ENCODE measurements around the gene ZMYND11.

The ZMYND11 gene

GRCh38 chr10:279655-280054 lies 144.4 kb downstream of the ZMYND11 start:
- no peak for DNase-seq

GRCh38 chr10:282294-283139 lies 147.3 kb downstream of the ZMYND11 start:
- Mint-ChIP-seq H3K27me3 (no peaks in the 10 kb centered on the region), H3K36me3 (peaks cover 14 to 20% of the 10 kb centered on the region in 2 donors), H3K4me3 (no peak overlapping the region), H3K27ac (no peak overlapping the region), H3K9me3 (peaks cover 0 to 2% of the 10 kb centered on the region in 2 donors), H3K4me1 (peaks cover 5 to 13% of the 10 kb centered on the region in 2 donors)
- DNase-seq: no peak
- ATAC-seq (replicated peaks): no peak

More at GRCh38 chr10:279655-280054, 144.4 kb downstream of the ZMYND11 start:
- Mint-ChIP-seq H3K27me3 (no peaks in the 10 kb centered on the region), H3K36me3 (peaks cover 12 to 20% of the 10 kb centered on the region in 2 donors), H3K27ac (no peak overlapping the region), H3K9me3 (peaks cover 0 to 2% of the 10 kb centered on the region in 2 donors), H3K4me3 (no peak overlapping the region), H3K4me1 (peaks cover 5 to 15% of the 10 kb centered on the region in 2 donors)
- ATAC-seq (replicated peaks): no peak

- Mint-ChIP-seq H3K4me3 (no peak overlapping the region), H3K27me3 (no peaks in the 10 kb centered on the region), H3K27ac (no peak overlapping the region), H3K9me3 (peaks cover 0 to 2% of the 10 kb centered on the region in 2 donors), H3K36me3 (peaks cover 11 to 16% of the 10 kb centered on the region in 2 donors), H3K4me1 (peaks cover 5 to 11% of the 10 kb centered on the region in 2 donors)
- ATAC-seq (replicated peaks): no peak
- no peak for DNase-seq
Measured at GRCh38 chr10:283140-283479, 147.9 kb downstream of the ZMYND11 start.

- peak; percentile 87 to 97 for ATAC-seq (replicated peaks)
- Mint-ChIP-seq H3K27ac (peak overlapping the region; percentile 70), H3K27me3 (no peaks in the 10 kb centered on the region), H3K36me3 (peaks cover 11 to 16% of the 10 kb centered on the region in 2 donors), H3K4me1 (peaks cover 5 to 11% of the 10 kb centered on the region in 2 donors), H3K4me3 (peak overlapping the region in 1 of 2 donors; percentile 21), H3K9me3 (peaks cover 0 to 2% of the 10 kb centered on the region in 2 donors)
- peak; percentile 53 for DNase-seq
Measured at GRCh38 chr10:283916-284356, 148.7 kb downstream of the ZMYND11 start.

GRCh38 chr10:285216-285615 lies 150.0 kb downstream of the ZMYND11 start:
- H3K27me3 Mint-ChIP-seq: peaks cover 0 to 1% of the 10 kb centered on the region in 2 donors
- no peak overlapping the region for H3K27ac Mint-ChIP-seq
- peaks cover 5 to 11% of the 10 kb centered on the region in 2 donors for H3K4me1 Mint-ChIP-seq
- no peak for DNase-seq
- peaks cover 11 to 13% of the 10 kb centered on the region in 2 donors for H3K36me3 Mint-ChIP-seq
- H3K9me3 Mint-ChIP-seq: peaks cover 0 to 2% of the 10 kb centered on the region in 2 donors
- no peak overlapping the region for H3K4me3 Mint-ChIP-seq
- no peak for ATAC-seq (replicated peaks)

GRCh38 chr10:287026-287709 lies 151.9 kb downstream of the ZMYND11 start:
- DNase-seq (no peak), ATAC-seq (replicated peaks) (no peak)
- H3K36me3 Mint-ChIP-seq: peaks cover 7 to 11% of the 10 kb centered on the region in 2 donors
- peaks cover 0 to 5% of the 10 kb centered on the region in 2 donors for H3K27me3 Mint-ChIP-seq
- peaks cover 5 to 13% of the 10 kb centered on the region in 2 donors for H3K4me1 Mint-ChIP-seq
- H3K27ac Mint-ChIP-seq: no peak overlapping the region
- no peak overlapping the region for H3K4me3 Mint-ChIP-seq
- peaks cover 0 to 2% of the 10 kb centered on the region in 2 donors for H3K9me3 Mint-ChIP-seq

- Mint-ChIP-seq H3K27ac (no peak overlapping the region), H3K36me3 (peaks cover 7 to 11% of the 10 kb centered on the region in 2 donors), H3K4me3 (no peak overlapping the region), H3K4me1 (peaks cover 5 to 16% of the 10 kb centered on the region in 2 donors), H3K27me3 (peaks cover 0 to 5% of the 10 kb centered on the region in 2 donors), H3K9me3 (peaks cover 0 to 2% of the 10 kb centered on the region in 2 donors)
- no peak for ATAC-seq (replicated peaks)
- no peak for DNase-seq
Measured at GRCh38 chr10:287814-288213, 152.6 kb downstream of the ZMYND11 start.

GRCh38 chr10:288316-289200 lies 153.3 kb downstream of the ZMYND11 start:
- H3K27ac Mint-ChIP-seq: no peak overlapping the region
- peaks cover 7 to 11% of the 10 kb centered on the region in 2 donors for H3K36me3 Mint-ChIP-seq
- peaks cover 0 to 5% of the 10 kb centered on the region in 2 donors for H3K27me3 Mint-ChIP-seq
- ATAC-seq (replicated peaks): no peak
- H3K4me3 Mint-ChIP-seq: no peak overlapping the region
- H3K4me1 Mint-ChIP-seq: peaks cover 8 to 14% of the 10 kb centered on the region in 2 donors
- peaks cover 0 to 2% of the 10 kb centered on the region in 2 donors for H3K9me3 Mint-ChIP-seq
- DNase-seq: no peak

- Mint-ChIP-seq H3K27me3 (peaks cover 0 to 5% of the 10 kb centered on the region in 2 donors), H3K9me3 (no peaks in the 10 kb centered on the region), H3K36me3 (peaks cover 2 to 7% of the 10 kb centered on the region in 2 donors), H3K27ac (no peak overlapping the region), H3K4me3 (no peak overlapping the region), H3K4me1 (peaks cover 10 to 12% of the 10 kb centered on the region in 2 donors)
- ATAC-seq (replicated peaks): no peak
- no peak for DNase-seq
Measured at GRCh38 chr10:289581-289980, 154.3 kb downstream of the ZMYND11 start.

GRCh38 chr10:290026-290725 lies 154.9 kb downstream of the ZMYND11 start:
- H3K4me1 Mint-ChIP-seq: peaks cover 10 to 12% of the 10 kb centered on the region in 2 donors
- no peak for ATAC-seq (replicated peaks)

GRCh38 chr10:293636-294035 lies 158.4 kb downstream of the ZMYND11 start:
- H3K4me3 Mint-ChIP-seq: no peak overlapping the region
- no peak for ATAC-seq (replicated peaks)
- no peak overlapping the region for H3K27ac Mint-ChIP-seq
- peaks cover 0 to 5% of the 10 kb centered on the region in 2 donors for H3K27me3 Mint-ChIP-seq
- H3K4me1 Mint-ChIP-seq: peaks cover 10 to 14% of the 10 kb centered on the region in 2 donors
- no peak for DNase-seq
- H3K36me3 Mint-ChIP-seq: peaks cover 0 to 6% of the 10 kb centered on the region in 2 donors
- H3K9me3 Mint-ChIP-seq: no peaks in the 10 kb centered on the region

More at GRCh38 chr10:290026-290725, 154.9 kb downstream of the ZMYND11 start:
- no peaks in the 10 kb centered on the region for H3K9me3 Mint-ChIP-seq
- H3K4me3 Mint-ChIP-seq: no peak overlapping the region
- no peak overlapping the region for H3K27ac Mint-ChIP-seq
- no peak for DNase-seq
- H3K27me3 Mint-ChIP-seq: peaks cover 0 to 5% of the 10 kb centered on the region in 2 donors
- peaks cover 0 to 3% of the 10 kb centered on the region in 2 donors for H3K36me3 Mint-ChIP-seq

- ATAC-seq (replicated peaks) (no peak), DNase-seq (no peak)
- no peak overlapping the region for H3K27ac Mint-ChIP-seq
- peaks cover 0 to 9% of the 10 kb centered on the region in 2 donors for H3K36me3 Mint-ChIP-seq
- H3K4me1 Mint-ChIP-seq: peaks cover 27 to 32% of the 10 kb centered on the region in 2 donors
- H3K9me3 Mint-ChIP-seq: peaks cover 0 to 3% of the 10 kb centered on the region in 2 donors
- no peak overlapping the region for H3K4me3 Mint-ChIP-seq
- no peaks in the 10 kb centered on the region for H3K27me3 Mint-ChIP-seq
Measured at GRCh38 chr10:297567-297966, 162.3 kb downstream of the ZMYND11 start.

GRCh38 chr10:298033-298432 lies 162.8 kb downstream of the ZMYND11 start:
- DNase-seq (no peak), ATAC-seq (replicated peaks) (no peak)
- Mint-ChIP-seq H3K4me1 (peaks cover 24 to 32% of the 10 kb centered on the region in 2 donors), H3K4me3 (no peak overlapping the region), H3K36me3 (peaks cover 0 to 9% of the 10 kb centered on the region in 2 donors), H3K9me3 (peaks cover 0 to 3% of the 10 kb centered on the region in 2 donors), H3K27ac (no peak overlapping the region), H3K27me3 (no peaks in the 10 kb centered on the region)

Data from stimulated activated naive B cell treated with anti-CD40 and anti-IgM and Interleukin-4, amounts not matched to agents 10 μg/mL and 1 μg/mL and 100 μg/mL, for 72 hours (primary cell).